SK-N-DZ (cell line): Measurements from ENCODE around the gene PARS2.

Source experiments
- DNase-seq: peaks from one replicate; pipeline ENCODE4 v3.0.0-alpha.2; 2015; ENCODE audit warnings: low spot score

The PARS2 gene

GRCh38 chr1:54774820-54775498 lies 10.6 kb upstream of the PARS2 start:
- peak; percentile 73 for DNase-seq

DNA sequence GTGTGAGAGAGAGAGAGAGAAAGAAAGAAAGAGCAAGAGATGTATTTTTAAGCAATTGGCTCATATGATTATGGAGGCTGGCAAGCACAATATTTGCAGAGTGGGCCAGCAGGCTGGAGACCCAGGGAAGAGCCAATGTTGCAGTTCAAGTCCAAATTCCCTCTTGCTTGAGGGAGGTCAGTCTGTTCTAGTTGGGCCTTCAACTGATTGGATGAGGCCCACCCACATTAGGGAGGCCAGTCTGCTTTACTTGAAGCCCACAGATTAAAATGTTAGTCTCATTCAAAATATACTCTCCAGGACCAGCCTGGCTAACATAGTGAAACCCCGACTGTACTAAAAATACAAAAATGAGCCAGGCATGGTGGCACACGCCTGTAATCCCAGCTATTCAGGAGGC lies 8.6 kb upstream of the PARS2 start:
- DNase-seq: no peak

DNA sequence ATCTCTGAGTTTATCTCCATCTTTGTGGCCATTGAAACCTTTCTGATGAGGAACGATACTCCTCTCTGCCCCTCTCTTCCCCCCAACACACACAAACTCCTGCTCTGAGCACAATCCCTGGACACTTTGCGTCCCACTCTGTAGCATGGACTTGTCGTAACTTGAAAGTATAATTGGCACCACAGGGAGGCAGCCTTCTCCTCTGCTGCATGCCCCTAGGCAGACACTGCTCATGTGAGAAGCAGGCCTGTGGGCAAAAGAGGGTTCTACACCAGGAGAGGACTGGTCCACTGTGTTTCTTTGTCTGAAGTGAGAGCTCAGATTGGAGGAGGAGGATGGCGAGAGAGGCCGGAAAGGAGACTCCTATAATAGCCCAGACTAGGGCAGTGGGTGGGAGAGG lies 3.8 kb upstream of the PARS2 start:
- DNase-seq: peak; percentile 54

DNA sequence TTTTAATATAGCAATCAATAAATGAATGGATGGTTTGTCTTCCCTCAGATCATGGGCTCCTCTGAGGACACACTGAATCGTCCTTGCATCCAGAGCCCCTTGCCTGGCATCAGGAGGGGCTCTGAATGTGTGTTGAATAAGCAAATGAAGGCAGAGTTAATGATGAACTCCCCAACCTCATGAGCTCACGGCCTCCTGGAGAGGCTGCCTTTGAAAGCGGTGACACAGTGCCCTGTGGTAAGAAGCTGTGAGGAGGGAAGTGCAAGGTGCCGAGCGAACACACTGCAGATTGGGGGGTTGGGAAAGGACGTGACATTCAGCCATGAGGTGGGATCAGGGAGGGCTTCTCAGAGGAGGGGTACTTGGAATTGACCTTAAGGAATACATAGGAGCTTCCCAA lies 3.2 kb upstream of the PARS2 start:
- DNase-seq: no peak

DNA sequence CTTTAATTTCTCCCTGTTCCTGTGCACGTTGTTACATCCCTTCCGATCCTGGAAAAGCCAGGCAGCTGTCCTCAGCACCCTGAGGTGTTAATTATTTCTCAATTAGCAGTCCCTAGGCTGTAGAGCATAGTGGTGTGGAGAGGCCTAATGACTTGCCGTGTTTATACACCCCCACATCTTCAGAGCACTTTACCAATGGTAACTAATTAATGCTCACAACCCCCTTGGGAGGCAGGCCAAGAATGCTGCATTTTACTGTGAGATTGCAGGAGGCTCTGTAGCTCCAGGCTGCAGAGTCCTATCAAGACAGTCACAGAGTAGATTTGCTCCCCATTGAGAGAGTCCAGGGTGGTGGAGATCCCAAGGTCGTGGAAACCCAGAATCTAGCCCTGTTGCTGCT lies 2.4 kb upstream of the PARS2 start:
- DNase-seq: no peak

DNA sequence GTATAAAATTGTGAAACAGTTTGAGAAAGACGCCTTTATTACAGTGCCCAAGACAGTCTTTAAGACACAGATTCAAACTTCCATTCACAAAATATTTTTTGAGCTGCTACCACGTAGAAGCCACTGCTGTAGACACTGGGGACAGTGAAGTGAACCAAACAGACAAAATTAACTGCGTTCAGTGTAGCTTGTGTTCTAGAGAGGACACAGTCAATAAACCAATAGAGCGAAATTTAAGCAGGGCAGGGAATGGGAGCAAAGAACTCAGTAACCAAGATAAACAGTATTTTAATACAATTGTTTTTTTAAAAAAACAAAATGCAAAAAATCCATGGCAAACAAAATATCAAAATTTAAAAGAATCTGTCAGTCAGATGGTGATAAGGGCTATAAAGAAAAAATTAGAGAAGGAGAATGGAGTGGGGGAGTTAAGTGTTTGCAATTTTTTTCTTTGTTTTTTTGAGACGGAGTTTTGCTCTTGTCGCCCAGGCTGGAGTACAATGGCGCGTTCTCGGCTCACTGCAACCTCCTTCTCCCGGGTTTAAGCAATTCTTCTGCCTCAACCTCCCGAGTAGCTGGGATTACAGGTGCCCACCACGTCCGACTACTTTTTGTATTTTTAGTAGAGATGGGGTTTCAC lies 719 bp upstream of the PARS2 start:
- no peak for DNase-seq

- DNase-seq: no peak
These were observed 549 bp downstream of the PARS2 start for GRCh38 chr1:54763816-54764132.

DNA sequence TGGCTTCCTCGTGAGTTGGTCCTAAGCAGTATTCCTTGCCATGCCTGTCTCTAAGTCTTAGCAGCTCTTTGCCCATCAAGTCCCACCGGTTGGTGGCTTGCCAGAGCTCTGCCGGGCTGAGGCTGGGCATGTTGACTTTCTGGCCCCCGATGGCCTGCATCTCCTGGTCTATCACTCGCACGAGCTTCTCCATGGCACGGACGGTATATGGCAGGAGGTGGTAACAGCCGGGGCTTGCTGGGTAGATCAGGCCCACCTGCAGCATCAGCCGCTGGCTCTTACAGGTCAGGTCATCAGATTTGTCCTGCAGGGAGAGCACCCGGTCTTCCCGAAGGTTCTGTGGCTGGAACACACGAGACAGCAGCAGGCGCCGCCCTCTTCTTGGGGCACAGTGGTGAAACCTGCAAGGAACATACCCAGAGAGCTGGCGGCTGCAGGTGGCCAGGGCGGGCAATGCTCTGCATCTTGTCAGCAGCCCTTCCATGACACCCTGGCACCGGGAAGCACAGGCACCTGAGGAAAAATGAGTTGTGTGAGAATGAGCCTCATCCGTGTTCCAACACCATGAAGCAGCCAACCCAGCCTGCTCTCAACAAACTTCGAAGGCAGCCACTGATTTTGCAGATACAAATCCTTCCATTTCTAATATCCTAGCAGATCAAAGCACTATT lies 5.5 kb downstream of the PARS2 start:
- no peak for DNase-seq

- DNase-seq: no peak
These were observed 6.5 kb downstream of the PARS2 start for GRCh38 chr1:54757833-54758232.

- DNase-seq: no peak
These were observed 9.6 kb downstream of the PARS2 start for GRCh38 chr1:54754486-54755285.

- DNase-seq: no peak
These were observed 10.3 kb downstream of the PARS2 start for GRCh38 chr1:54754045-54754444.

DNA sequence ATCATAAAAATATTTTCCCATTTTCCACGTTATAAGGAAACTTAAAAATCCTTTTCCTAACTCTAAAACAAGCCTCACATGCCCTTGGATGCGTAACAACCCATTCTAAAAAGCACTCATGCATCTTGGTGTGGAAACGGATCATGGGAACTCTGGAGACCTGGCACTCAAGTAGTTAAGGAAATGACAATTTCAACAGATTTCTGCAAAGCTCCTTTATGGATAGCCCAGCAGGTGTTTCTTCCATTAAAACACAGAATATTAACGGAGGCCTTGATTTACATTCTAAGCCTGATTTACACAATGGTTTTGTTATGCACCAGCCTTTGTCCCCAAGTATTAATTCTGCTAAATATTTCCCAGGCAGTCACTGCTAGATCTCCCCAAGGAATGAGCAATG lies 12.9 kb downstream of the PARS2 start:
- no peak for DNase-seq

GRCh38 chr1:54750596-54750995 lies 13.7 kb downstream of the PARS2 start:
- no peak for DNase-seq

GRCh38 chr1:54748094-54748835 lies 16.1 kb downstream of the PARS2 start:
- DNase-seq: no peak

GRCh38 chr1:54745864-54746263 lies 18.5 kb downstream of the PARS2 start:
- DNase-seq: no peak

GRCh38 chr1:54745274-54745673 lies 19.0 kb downstream of the PARS2 start:
- DNase-seq: no peak

GRCh38 chr1:54744696-54745095 lies 19.6 kb downstream of the PARS2 start:
- DNase-seq: no peak

GRCh38 chr1:54743416-54744226 lies 20.7 kb downstream of the PARS2 start:
- DNase-seq: no peak

DNA sequence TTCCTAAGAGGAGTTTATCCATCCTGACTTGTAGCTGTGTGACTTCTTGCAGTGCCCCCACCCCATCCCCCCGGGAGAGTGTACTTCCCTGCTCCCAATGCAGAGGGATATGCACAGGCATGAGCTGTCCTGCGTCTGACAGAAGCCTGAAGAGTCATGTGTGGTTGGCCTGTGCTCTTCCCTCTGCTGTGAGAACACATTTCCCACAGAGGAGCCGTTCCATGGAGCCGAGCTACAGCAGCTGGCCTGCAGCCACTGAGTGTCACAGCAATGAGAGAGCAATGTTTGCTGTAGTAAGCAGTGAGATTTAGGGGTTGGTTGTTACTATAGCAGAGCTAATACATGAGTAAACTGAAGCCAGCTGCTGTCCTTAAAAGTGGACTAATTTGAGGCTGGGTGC lies 22.0 kb downstream of the PARS2 start:
- DNase-seq: no peak

DNA sequence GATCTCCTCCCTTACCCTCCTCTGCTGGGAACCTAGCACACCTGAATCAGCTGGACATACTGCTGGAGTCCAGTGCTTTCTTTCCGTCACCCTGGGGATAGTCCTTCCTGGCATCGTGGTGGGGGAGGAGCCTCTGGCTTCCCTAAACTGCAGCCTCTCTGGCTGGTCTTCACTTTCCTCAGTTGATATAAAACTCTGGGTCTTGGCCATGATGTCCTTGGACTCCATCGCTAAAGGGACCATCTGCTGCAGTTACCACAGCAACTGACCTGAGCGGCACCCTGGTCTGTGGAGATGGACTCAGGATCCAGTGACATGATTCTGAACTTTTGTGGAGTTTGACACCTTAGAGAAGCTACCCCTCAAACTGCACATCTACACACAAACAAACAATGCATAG lies 22.8 kb downstream of the PARS2 start:
- no peak for DNase-seq

DNA sequence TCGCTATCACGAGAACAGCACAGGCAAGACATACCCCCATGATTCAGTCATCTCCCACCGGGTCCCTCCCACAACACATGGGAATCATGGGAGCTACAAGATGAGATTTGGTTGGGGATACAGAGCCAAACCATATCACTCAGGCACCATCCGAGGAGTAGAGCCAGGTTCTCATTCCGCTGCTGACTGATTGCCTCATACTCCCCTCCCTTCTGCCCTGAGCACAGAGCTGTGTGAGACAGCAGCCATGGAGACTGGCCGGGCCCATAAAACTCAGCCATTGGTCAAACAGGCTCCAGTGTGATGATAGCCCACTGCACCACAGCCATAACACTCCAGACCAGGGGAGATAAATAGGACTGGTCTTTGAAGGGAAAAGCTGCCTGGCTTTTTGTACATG lies 26.1 kb downstream of the PARS2 start:
- no peak for DNase-seq
